Gastroesophageal sphincter (tissue), 4 donors: ENCODE measurements around the gene RPS14. TPM values are rescaled to one million over a fixed set of nuclear protein-coding genes. Genes with fewer than 3 reads are reported as not detected.

ENCODE experiments used
- ATAC-seq: fragments of 150-250 bp; one replicate; pipeline ENCODE4 v1.9.1; 2016; ENCODE audit warnings: mild to moderate bottlenecking, moderate library complexity
- H3K27ac ChIP-seq, 4 donors: fragments of 200-600 bp; sonication (generic) in 3 of 4; 1 replicate in 3 of 4; 2 replicates in 1 of 4; pipeline ENCODE4 v1.5.1; 2016 to 2019
- H3K27me3 ChIP-seq: fragments of 200-600 bp; sonication (generic); one replicate; pipeline ENCODE4 v1.5.1; 2019
- H3K36me3 ChIP-seq, 2 donors: fragments of 200-600 bp; sonication (generic); one replicate each; pipeline ENCODE4 v1.5.1; 2019; ENCODE audit warnings: control low read depth in 1 of 2
- H3K4me1 ChIP-seq, 3 donors: fragments of 200-600 bp; sonication (generic); 1 replicate in 2 of 3; 2 replicates in 1 of 3; pipeline ENCODE4 v1.5.1; 2016 to 2019; ENCODE audit warnings: control low read depth in 2 of 3
- H3K4me3 ChIP-seq, 2 donors: fragments of 200-600 bp; sonication (generic); one replicate each; pipeline ENCODE4 v1.5.1; 2019; ENCODE audit warnings: mild to moderate bottlenecking in 1 of 2, moderate library complexity in 1 of 2
- H3K9me3 ChIP-seq, 3 donors: fragments of 200-600 bp; sonication (generic); one replicate each; pipeline ENCODE4 v1.5.1; 2017 to 2019; ENCODE audit warnings: control low read depth in 2 of 3
- CTCF ChIP-seq, 4 experiments: fragments of 200-600 bp in 2 of 4; fragments of 450-650 bp in 2 of 4; sonication (generic) in 1 of 4; IDR thresholded peaks; one replicate each; pipeline ENCODE4 v1.5.1; 2017 to 2019; ENCODE audit warnings: antibody characterized with exemption in 4 of 4, mild to moderate bottlenecking in 2 of 4, moderate library complexity in 2 of 4
- EP300 ChIP-seq: sonication (generic); formaldehyde crosslinking; IDR thresholded peaks from one replicate; pipeline ENCODE4 v1.6.1; 2017; ENCODE audit warnings: antibody characterized with exemption, mild to moderate bottlenecking
- POLR2A ChIP-seq, 2 donors: fragments of 450-650 bp; IDR thresholded peaks; one replicate each; pipeline ENCODE4 v1.6.1; 2017; ENCODE audit warnings: antibody characterized with exemption in 2 of 2, mild to moderate bottlenecking in 2 of 2, moderate library complexity in 1 of 2
- POLR2AphosphoS5 ChIP-seq: sonication (generic); formaldehyde crosslinking; IDR thresholded peaks from one replicate; pipeline ENCODE4 v1.6.1; 2017; ENCODE audit warnings: antibody characterized with exemption
- WGBS, 2 donors: methylation state at CpG; one replicate each; pipeline ENCODE4 v1.1.5; 2018; ENCODE audit warnings: low coverage in 1 of 2; 5-methylcytosine and 5-hydroxymethylcytosine counted together
- total RNA-seq, 4 donors: library from RNA; depleted of rRNA; stranded (reverse); fragments of >200 nt; gene quantifications; one replicate each; pipeline ENCODE4 v1.1.0, GENCODE V29; 2016

Gene RPS14
- total RNA-seq, 4 donors from 2014 or later: 1,275 to 3,828 (median 2,502) TPM

- TF ChIP-seq EP300 (no peak), CTCF (IDR thresholded peaks at IDR 0.05) (no peak)
- 100% methylated on average over 1 of the region's 1 CpG; no CpG with 5 or more reads in 1 of the 2 donors for WGBS, 2 donors
- Histone ChIP-seq H3K4me3 (no peak overlapping the region), H3K36me3 (peaks cover 6 to 14% of the 10 kb centered on the region in 2 donors), H3K4me1 (peaks cover 4 to 27% (median 11%) of the 10 kb centered on the region in 3 donors), H3K27me3 (no peaks in the 10 kb centered on the region), H3K9me3 (no peaks in the 10 kb centered on the region), H3K27ac (no peak overlapping the region)
- no peak for ATAC-seq
Observed at GRCh38 chr5:150451594-150451993, 2.1 kb upstream of the RPS14 start.

DNA sequence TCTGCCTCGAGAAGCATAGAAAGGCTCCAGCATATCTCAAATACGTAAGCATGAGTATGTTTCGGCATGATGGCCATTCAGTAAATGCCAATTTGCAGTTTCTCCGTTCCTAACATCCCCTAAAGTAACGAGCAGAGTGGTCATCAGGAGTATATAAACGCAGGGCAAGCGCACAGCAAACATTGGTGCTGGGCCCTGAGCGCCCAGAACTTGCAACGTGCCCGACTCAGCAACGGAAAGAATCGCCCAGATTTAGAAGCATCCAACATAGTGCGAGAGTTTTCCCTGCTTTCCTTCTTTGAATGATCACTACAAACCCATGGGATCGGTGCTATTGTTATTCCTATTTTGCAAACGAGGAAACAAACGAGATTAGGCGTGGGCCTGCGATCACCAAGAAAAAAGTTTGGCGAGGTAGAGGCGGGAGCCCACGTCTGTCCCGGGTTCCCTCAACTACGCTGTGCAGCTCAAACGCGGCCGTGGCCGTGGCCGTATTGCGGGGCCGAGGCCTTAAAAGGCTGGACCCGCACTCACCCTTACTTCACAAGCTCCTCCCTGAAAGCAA, 505 bp downstream of the RPS14 start:
- Histone ChIP-seq H3K27me3 (no peaks in the 10 kb centered on the region), H3K9me3 (no peaks in the 10 kb centered on the region), H3K27ac (peak overlapping the region; percentile 90 to 98 (median 95)), H3K4me1 (peaks cover 4 to 43% (median 11%) of the 10 kb centered on the region in 3 donors), H3K36me3 (peaks cover 15 to 39% of the 10 kb centered on the region in 2 donors), H3K4me3 (peak overlapping the region; percentile 73 to 91)
- peak; percentile 64 for ATAC-seq
- 0% methylated on average over 6 of the region's 31 CpGs for WGBS, 2 donors
- TF ChIP-seq EP300: no peak
- no peak for TF ChIP-seq CTCF (IDR thresholded peaks at IDR 0.05)
- TF ChIP-seq POLR2A (IDR thresholded peaks at IDR 0.05): no peak
- TF ChIP-seq POLR2AphosphoS5: no peak

GRCh38 chr5:150448334-150448733, 1.2 kb downstream of the RPS14 start:
- Histone ChIP-seq H3K27me3 (no peaks in the 10 kb centered on the region), H3K9me3 (no peaks in the 10 kb centered on the region), H3K36me3 (peaks cover 17 to 46% of the 10 kb centered on the region in 2 donors), H3K4me3 (peak overlapping the region; percentile 73 to 91), H3K27ac (peak overlapping the region in 3 of 4 donors; percentile 95 to 98 (median 95)), H3K4me1 (peaks cover 4 to 50% (median 11%) of the 10 kb centered on the region in 3 donors)
- ATAC-seq: no peak
- 13 to 22% methylated on average over 3 to 4 of the region's 4 CpGs for WGBS, 2 donors
- TF ChIP-seq CTCF (IDR thresholded peaks at IDR 0.05) (no peak), POLR2AphosphoS5 (no peak), POLR2A (IDR thresholded peaks at IDR 0.05) (no peak), EP300 (no peak)

GRCh38 chr5:150447188-150447587, 2.4 kb downstream of the RPS14 start:
- H3K4me3 ChIP-seq: no peak overlapping the region
- no peaks in the 10 kb centered on the region for H3K27me3 ChIP-seq
- H3K27ac ChIP-seq: no peak overlapping the region
- TF ChIP-seq POLR2AphosphoS5: no peak
- TF ChIP-seq CTCF (IDR thresholded peaks at IDR 0.05): no peak
- no peak for TF ChIP-seq POLR2A (IDR thresholded peaks at IDR 0.05)
- TF ChIP-seq EP300: no peak
- H3K9me3 ChIP-seq: no peaks in the 10 kb centered on the region
- peaks cover 17 to 58% of the 10 kb centered on the region in 2 donors for H3K36me3 ChIP-seq
- peaks cover 4 to 58% (median 11%) of the 10 kb centered on the region in 3 donors for H3K4me1 ChIP-seq
- 80 to 86% methylated on average over 5 to 6 of the region's 6 CpGs for WGBS, 2 donors
- no peak for ATAC-seq

- H3K36me3 ChIP-seq: peaks cover 17 to 63% of the 10 kb centered on the region in 2 donors
- H3K9me3 ChIP-seq: no peaks in the 10 kb centered on the region
- 52 to 88% methylated on average over 2 to 6 of the region's 6 CpGs for WGBS, 2 donors
- no peak for ATAC-seq
- no peak overlapping the region for H3K27ac ChIP-seq
- H3K4me1 ChIP-seq: peaks cover 4 to 64% (median 11%) of the 10 kb centered on the region in 3 donors
- no peak overlapping the region for H3K4me3 ChIP-seq
- no peak for TF ChIP-seq POLR2A (IDR thresholded peaks at IDR 0.05)
- TF ChIP-seq POLR2AphosphoS5: no peak
- no peak for TF ChIP-seq EP300
- TF ChIP-seq CTCF (IDR thresholded peaks at IDR 0.05): no peak
- no peaks in the 10 kb centered on the region for H3K27me3 ChIP-seq
Observed at GRCh38 chr5:150446583-150446982, 3.0 kb downstream of the RPS14 start.
